Tibial nerve (tissue), 4 donors: ENCODE results near the gene TFAP2D. TPM values are rescaled to one million over a fixed set of nuclear protein-coding genes. Genes with fewer than 3 reads are reported as not detected.

Experiments used
- DNase-seq, 2 donors: peaks; one replicate each; pipeline ENCODE4 v3.0.0-alpha.2; 2019; ENCODE audit warnings: low spot score in 2 of 2
- H3K27ac ChIP-seq, 4 donors: fragments of 200-600 bp; sonication (generic) in 3 of 4; one replicate each; pipeline ENCODE4 v1.5.1; 2017 to 2019; ENCODE audit warnings: mild to moderate bottlenecking in 1 of 4
- H3K27me3 ChIP-seq, 2 donors: fragments of 200-600 bp; sonication (generic) in 1 of 2; one replicate each; pipeline versions ENCODE4 v1.5.1 to v1.6.0; 2017 to 2019
- H3K36me3 ChIP-seq, 3 donors: fragments of 200-600 bp; sonication (generic); one replicate each; pipeline ENCODE4 v1.5.1; 2018 to 2019
- H3K4me1 ChIP-seq, 4 donors: fragments of 200-600 bp; sonication (generic) in 3 of 4; one replicate each; pipeline ENCODE4 v1.5.1; 2017 to 2019
- H3K4me3 ChIP-seq, 4 donors: fragments of 200-600 bp; sonication (generic) in 3 of 4; one replicate each; pipeline ENCODE4 v1.5.1; 2017 to 2019; ENCODE audit warnings: mild to moderate bottlenecking in 1 of 4, moderate library complexity in 1 of 4
- H3K9me3 ChIP-seq, 4 donors: fragments of 200-600 bp; sonication (generic) in 3 of 4; one replicate each; pipeline ENCODE4 v1.5.1; 2017 to 2019
- CTCF ChIP-seq, 5 experiments: fragments of 200-600 bp in 3 of 5; fragments of 450-650 bp in 2 of 5; sonication (generic) in 3 of 5; IDR thresholded peaks; one replicate each; pipeline ENCODE4 v1.5.1; 2016 to 2019; ENCODE audit warnings: antibody characterized with exemption in 5 of 5, mild to moderate bottlenecking in 3 of 5, moderate library complexity in 2 of 5
- EP300 ChIP-seq, 2 donors: sonication (generic); formaldehyde crosslinking; IDR thresholded peaks; one replicate each; pipeline ENCODE4 v1.6.1; 2017; ENCODE audit warnings: antibody characterized with exemption in 2 of 2, mild to moderate bottlenecking in 1 of 2
- POLR2A ChIP-seq, 2 donors: fragments of 450-650 bp; IDR thresholded peaks; one replicate each; pipeline ENCODE4 v1.6.1; 2017; ENCODE audit warnings: antibody characterized with exemption in 2 of 2, mild to moderate bottlenecking in 2 of 2, moderate library complexity in 2 of 2
- WGBS, 2 donors: methylation state at CpG; one replicate each; pipeline ENCODE4 v1.1.5; 2018; 5-methylcytosine and 5-hydroxymethylcytosine counted together
- total RNA-seq, 4 donors: library from RNA; depleted of rRNA; stranded (reverse); fragments of >200 nt; gene quantifications; one replicate each; pipeline ENCODE4 v1.1.0, GENCODE V29; 2016

TFAP2D gene
- total RNA-seq, 4 donors from 2014 or later = not detected

GRCh38 chr6:50714487-50715379, 1.4 kb downstream of the TFAP2D start:
- DNase-seq = no peak
- H3K4me3 ChIP-seq = no peak overlapping the region
- no peak for TF ChIP-seq EP300 (IDR thresholded peaks at IDR 0.05)
- no peak for TF ChIP-seq CTCF (IDR thresholded peaks at IDR 0.05)
- no peak for TF ChIP-seq POLR2A (IDR thresholded peaks at IDR 0.05)
- H3K9me3 ChIP-seq = no peaks in the 10 kb centered on the region
- no peak overlapping the region for H3K27ac ChIP-seq
- 2% methylated on average over 51 of the region's 51 CpGs for WGBS, 2 donors
- peaks cover 0 to 59% of the 10 kb centered on the region in 2 donors for H3K27me3 ChIP-seq
- H3K4me1 ChIP-seq = peaks cover 0 to 11% (median 0%) of the 10 kb centered on the region in 4 donors
- H3K36me3 ChIP-seq = no peaks in the 10 kb centered on the region

GRCh38 chr6:50716899-50717509, 3.7 kb downstream of the TFAP2D start:
- Histone ChIP-seq H3K27ac (no peak overlapping the region), H3K4me3 (no peak overlapping the region), H3K27me3 (peaks cover 0 to 54% of the 10 kb centered on the region in 2 donors), H3K9me3 (no peaks in the 10 kb centered on the region), H3K36me3 (no peaks in the 10 kb centered on the region), H3K4me1 (peaks cover 0 to 11% (median 0%) of the 10 kb centered on the region in 4 donors)
- 2 to 3% methylated on average over 14 of the region's 14 CpGs for WGBS, 2 donors
- no peak for DNase-seq
- TF ChIP-seq EP300 (IDR thresholded peaks at IDR 0.05) (no peak), CTCF (IDR thresholded peaks at IDR 0.05) (no peak), POLR2A (IDR thresholded peaks at IDR 0.05) (no peak)

- no peak overlapping the region for H3K4me3 ChIP-seq
- TF ChIP-seq CTCF (IDR thresholded peaks at IDR 0.05) (no peak), EP300 (IDR thresholded peaks at IDR 0.05) (no peak), POLR2A (IDR thresholded peaks at IDR 0.05) (no peak)
- H3K4me1 ChIP-seq = peaks cover 0 to 11% (median 0%) of the 10 kb centered on the region in 4 donors
- H3K36me3 ChIP-seq = no peaks in the 10 kb centered on the region
- no peaks in the 10 kb centered on the region for H3K9me3 ChIP-seq
- 2% methylated on average over 9 of the region's 9 CpGs for WGBS, 2 donors
- no peak for DNase-seq
- H3K27me3 ChIP-seq = peaks cover 0 to 56% of the 10 kb centered on the region in 2 donors
- H3K27ac ChIP-seq = no peak overlapping the region
Measured at GRCh38 chr6:50717734-50718457, 4.6 kb downstream of the TFAP2D start.

- no peak for DNase-seq
- Histone ChIP-seq H3K27me3 (peaks cover 0 to 56% of the 10 kb centered on the region in 2 donors), H3K4me1 (peaks cover 0 to 11% (median 0%) of the 10 kb centered on the region in 4 donors), H3K4me3 (no peak overlapping the region), H3K36me3 (no peaks in the 10 kb centered on the region), H3K27ac (no peak overlapping the region), H3K9me3 (no peaks in the 10 kb centered on the region)
- no peak for TF ChIP-seq POLR2A (IDR thresholded peaks at IDR 0.05)
- 15 to 19% methylated on average over 2 of the region's 2 CpGs for WGBS, 2 donors
Measured at GRCh38 chr6:50718566-50718965, 5.2 kb downstream of the TFAP2D start.

- Histone ChIP-seq H3K27me3 (peaks cover 0 to 56% of the 10 kb centered on the region in 2 donors), H3K9me3 (no peaks in the 10 kb centered on the region), H3K36me3 (no peaks in the 10 kb centered on the region), H3K4me1 (peaks cover 0 to 8% (median 0%) of the 10 kb centered on the region in 4 donors), H3K4me3 (no peak overlapping the region), H3K27ac (no peak overlapping the region)
- no peak for DNase-seq
- WGBS, 2 donors = 4 to 5% methylated on average over 10 of the region's 10 CpGs
- TF ChIP-seq EP300 (IDR thresholded peaks at IDR 0.05) (no peak), POLR2A (IDR thresholded peaks at IDR 0.05) (no peak), CTCF (IDR thresholded peaks at IDR 0.05) (no peak)
Measured at GRCh38 chr6:50720623-50721022, 7.3 kb downstream of the TFAP2D start.
